ENCODE measurements around the gene NKAIN4.

GRCh38 chr20:63262836-63263235, 8.6 kb upstream of the NKAIN4 start:
- TF ChIP-seq YY1 (IDR thresholded peaks at IDR 0.05; ENCODE audit: insufficient read depth, insufficient read length) (no peak), SUZ12 (IDR thresholded peaks at IDR 0.05; ENCODE audit: extremely low read depth, insufficient read depth, insufficient read length) (no peak), ZNF274 (IDR thresholded peaks at IDR 0.05; ENCODE audit: low read depth, low read length) (no peak)

All from NT2/D1 (cell line).